SK-N-SH (cell line): ENCODE measurements around the gene SPIB. TPM values are rescaled to one million over a fixed set of nuclear protein-coding genes. Genes with fewer than 3 reads are reported as not detected.

Experiments used
- CTCF ChIA-PET: fragments of 300-600, 350-600 bp; formaldehyde crosslinking; extraction: SDS; loops from one replicate; lab custom pipeline; 2021; lab: Yijun Ruan, JAX
- POLR2A ChIA-PET: fragments of 350-600 bp; sonication (Branson Sonifier 250); formaldehyde crosslinking; extraction: SDS; loops from one replicate; lab custom pipeline; 2020; ENCODE audit warnings: antibody characterized with exemption, inconsistent platforms; lab: Yijun Ruan, JAX
- DNase-seq: peaks from one replicate; pipeline ENCODE4 v3.0.0; 2012
- H2AFZ ChIP-seq: fragments of 200-600 bp; sonication (generic); 2 replicates; pipeline ENCODE4 v1.8.1; 2016; ENCODE audit warnings: antibody characterized with exemption, mild to moderate bottlenecking, low read depth
- H3F3A ChIP-seq: fragments of 200-600 bp; sonication (generic); replicated peaks from 2 replicates; pipeline ENCODE3; 2016; ENCODE audit warnings: antibody characterized with exemption, mild to moderate bottlenecking; ENCODE audit not compliant: insufficient read depth
- H3K27ac ChIP-seq, 2 experiments: fragments of 200-500 bp in 1 of 2; fragments of 200-600 bp in 1 of 2; sonication (Bioruptor generic) in 1 of 2; sonication (generic), shearing (Covaris generic) in 1 of 2; 2 replicates each; pipeline versions ENCODE4 v1.5.1 to v1.6.1; 2014 to 2016; ENCODE audit warnings: low read depth in 2 of 2, inconsistent platforms in 1 of 2, low read length in 1 of 2, mild to moderate bottlenecking in 1 of 2, mixed read lengths in 1 of 2
- H3K27me3 ChIP-seq: fragments of 200-600 bp; sonication (generic), shearing (Covaris generic); 2 replicates; pipeline ENCODE4 v1.6.1; 2016; ENCODE audit warnings: mixed run types; ENCODE audit not compliant: insufficient read depth
- H3K36me3 ChIP-seq, 2 experiments: fragments of 200-500 bp in 1 of 2; fragments of 200-600 bp in 1 of 2; sonication (Bioruptor generic) in 1 of 2; sonication (generic) in 1 of 2; replicated peaks in 1 of 2; 2 replicates each; pipeline versions ENCODE3 to v1.5.1; 2014 to 2016; ENCODE audit warnings: low read length in 1 of 2, mild to moderate bottlenecking in 1 of 2; ENCODE audit not compliant: insufficient read depth in 2 of 2, control insufficient read depth in 1 of 2
- H3K4me1 ChIP-seq, 2 experiments: fragments of 200-500 bp in 1 of 2; fragments of 200-600 bp in 1 of 2; sonication (Bioruptor generic) in 1 of 2; sonication (generic), shearing (Covaris generic) in 1 of 2; 2 replicates each; pipeline versions ENCODE4 v1.5.1 to v1.6.1; 2014 to 2016; ENCODE audit warnings: low read depth in 1 of 2, low read length in 1 of 2, mixed run types in 1 of 2; ENCODE audit not compliant: insufficient read depth in 2 of 2, control insufficient read depth in 1 of 2
- H3K4me2 ChIP-seq: fragments of 200-600 bp; sonication (generic), shearing (Covaris generic); 2 replicates; pipeline ENCODE4 v1.6.1; 2017; ENCODE audit warnings: mixed run types
- H3K4me3 ChIP-seq, 2 experiments: fragments of 200-500 bp in 1 of 2; fragments of 200-600 bp in 1 of 2; sonication (Bioruptor generic) in 1 of 2; sonication (generic), shearing (Covaris generic) in 1 of 2; 2 replicates each; pipeline versions ENCODE4 v1.5.1 to v1.8.1; 2014 to 2016; ENCODE audit warnings: low read depth in 2 of 2, inconsistent platforms in 1 of 2, low read length in 1 of 2, mild to moderate bottlenecking in 1 of 2, mixed read lengths in 1 of 2, moderate library complexity in 1 of 2
- H3K79me2 ChIP-seq: fragments of 200-600 bp; sonication (generic); 2 replicates; pipeline ENCODE4 v1.8.1; 2017; ENCODE audit warnings: mild to moderate bottlenecking; ENCODE audit not compliant: insufficient read depth
- H3K9ac ChIP-seq: fragments of 200-600 bp; sonication (generic); 2 replicates; pipeline ENCODE4 v1.6.1; 2017; ENCODE audit warnings: mixed run types
- H3K9me2 ChIP-seq: fragments of 200-600 bp; sonication (generic); 2 replicates; pipeline ENCODE4 v1.6.1; 2017; ENCODE audit warnings: mixed run types
- H3K9me3 ChIP-seq: fragments of 200-600 bp; sonication (generic); 2 replicates; pipeline ENCODE4 v1.6.1; 2017; ENCODE audit warnings: mixed run types, mild to moderate bottlenecking, moderate library complexity
- H4K20me1 ChIP-seq: fragments of 200-600 bp; sonication (generic); 2 replicates; pipeline ENCODE4 v1.6.1; 2017; ENCODE audit warnings: mild to moderate bottlenecking, mixed run types; ENCODE audit not compliant: insufficient read depth
- ELF1 ChIP-seq: IDR thresholded peaks from 2 replicates; pipeline ENCODE4 v1.4.0; 2012
- EP300 ChIP-seq, 2 experiments: IDR thresholded peaks; 2 replicates each; pipeline versions ENCODE4 v1.4.0 to v1.6.1; 2012; ENCODE audit warnings: borderline replicate concordance in 1 of 2, low read depth in 1 of 2, low read length in 1 of 2
- EZH2phosphoT487 ChIP-seq: fragments of 200-600 bp; sonication (generic); IDR thresholded peaks from 2 replicates; pipeline ENCODE4 v1.6.1; 2017; ENCODE audit warnings: low read depth, mixed run types, mild to moderate bottlenecking, antibody characterized with exemption, moderate library complexity, borderline replicate concordance
- FOSL2 ChIP-seq: IDR thresholded peaks from 2 replicates; pipeline ENCODE4 v1.4.0; 2012; ENCODE audit warnings: low read depth, mild to moderate bottlenecking, moderate library complexity, borderline replicate concordance
- IRF3 ChIP-seq: fragments of 150-350 bp; IDR thresholded peaks from 2 replicates; pipeline ENCODE4 v1.6.1; 2016; ENCODE audit warnings: mild to moderate bottlenecking, low read depth, low read length
- MEF2A ChIP-seq: IDR thresholded peaks from 2 replicates; pipeline ENCODE4 v1.4.0; 2012; ENCODE audit warnings: low read depth, borderline replicate concordance
- MXI1 ChIP-seq: IDR thresholded peaks from 2 replicates; pipeline ENCODE4 v1.6.1; 2012; ENCODE audit warnings: mild to moderate bottlenecking, low read depth, low read length, improper control_type of control experiment
- NFIC ChIP-seq: IDR thresholded peaks from 2 replicates; pipeline ENCODE4 v1.4.0; 2012; ENCODE audit warnings: borderline replicate concordance
- PBX3 ChIP-seq: IDR thresholded peaks from 2 replicates; pipeline ENCODE4; 2012
- RFX5 ChIP-seq: IDR thresholded peaks from 2 replicates; pipeline ENCODE4 v1.6.1; 2012; ENCODE audit warnings: mild to moderate bottlenecking, improper control_type of control experiment, low read length
- RXRA ChIP-seq: IDR thresholded peaks from 2 replicates; pipeline ENCODE4 v1.4.0; 2012; ENCODE audit warnings: low read depth, mild to moderate bottlenecking, borderline replicate concordance
- SIN3A ChIP-seq: IDR thresholded peaks from 2 replicates; pipeline ENCODE4 v1.6.1; 2012; ENCODE audit warnings: low read depth, mild to moderate bottlenecking, low read length, moderate library complexity, borderline replicate concordance
- SMC3 ChIP-seq: IDR thresholded peaks from 2 replicates; pipeline ENCODE4 v1.6.1; 2012; ENCODE audit warnings: low read depth, low read length, improper control_type of control experiment
- TAF1 ChIP-seq: IDR thresholded peaks from 2 replicates; pipeline ENCODE4 v1.6.1; 2012; ENCODE audit warnings: low read depth, mild to moderate bottlenecking, low read length, moderate library complexity, borderline replicate concordance
- TCF12 ChIP-seq: IDR thresholded peaks from 2 replicates; pipeline ENCODE4 v1.4.0; 2012
- TEAD4 ChIP-seq: IDR thresholded peaks from 2 replicates; pipeline ENCODE4 v1.4.0; 2012; ENCODE audit warnings: mild to moderate bottlenecking, borderline replicate concordance; ENCODE audit not compliant: insufficient read depth
- YY1 ChIP-seq: IDR thresholded peaks from 2 replicates; pipeline ENCODE4 v1.4.0; 2012; ENCODE audit warnings: low read depth, mild to moderate bottlenecking
- ZBTB33 ChIP-seq: IDR thresholded peaks from 2 replicates; pipeline ENCODE4 v1.4.0; 2012; ENCODE audit warnings: low read depth, borderline replicate concordance
- WGBS: methylation state at CpG from one replicate; pipeline ENCODE4 v1.1.6; 2017; ENCODE audit warnings: low lambda C conversion rate; 5-methylcytosine and 5-hydroxymethylcytosine counted together
- polyA plus RNA-seq, 3 experiments: library from polyadenylated mRNA; depleted of rRNA; stranded (reverse); fragments of >200 nt; gene quantifications; 2 replicates each; pipeline ENCODE4 v1.2.3, GENCODE V29; 2012
- TF ChIP-seq, protein P1 (sequence below): IDR thresholded peaks from 2 replicates; pipeline ENCODE4 v1.6.1; 2012; ENCODE audit warnings: mild to moderate bottlenecking, low read depth, low read length, moderate library complexity

The SPIB gene
- polyA plus RNA-seq, 1 of the 3 experiments (the other 2 are of a cell fraction), result not detected

DNA sequence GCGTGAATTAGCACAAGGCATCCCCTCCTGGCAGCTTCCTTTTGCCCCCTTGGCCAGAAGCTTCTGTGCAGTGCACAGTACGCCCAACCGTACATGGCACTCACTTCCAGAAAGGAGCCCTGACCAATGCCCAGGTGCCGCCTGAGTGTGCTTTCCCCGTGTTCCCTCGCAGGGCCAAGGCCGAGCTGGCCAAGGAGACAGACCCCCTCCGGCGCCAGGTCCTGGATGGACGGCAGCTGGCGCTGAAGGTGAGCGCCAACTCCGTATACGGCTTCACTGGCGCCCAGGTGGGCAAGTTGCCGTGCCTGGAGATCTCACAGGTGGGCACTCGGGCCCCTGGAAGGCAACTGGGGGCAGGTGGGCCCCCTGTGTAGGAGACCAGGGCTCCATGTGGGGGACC lies 9.4 kb upstream of the SPIB start:
- Histone ChIP-seq H3K9me2 (no peaks in the 10 kb centered on the region), H4K20me1 (no peaks in the 10 kb centered on the region), H3K36me3 (no peaks in the 10 kb centered on the region), H3K27ac (no peak overlapping the region), H3K9me3 (no peaks in the 10 kb centered on the region), H3K9ac (no peak overlapping the region), H3K4me3 (no peak overlapping the region), H3K4me2 (no peak overlapping the region), H3F3A (no peaks in the 10 kb centered on the region), H3K79me2 (no peaks in the 10 kb centered on the region), H3K27me3 (no peaks in the 10 kb centered on the region), H3K4me1 (no peaks in the 10 kb centered on the region), H2AFZ (no peak overlapping the region)
- TF ChIP-seq SMC3 (no peak), TEAD4 (no peak), IRF3 (no peak), TAF1 (no peak), MEF2A (no peak), RXRA (no peak), SIN3A (no peak), FOSL2 (no peak), MXI1 (no peak)
- TF ChIP-seq, protein P1, sequence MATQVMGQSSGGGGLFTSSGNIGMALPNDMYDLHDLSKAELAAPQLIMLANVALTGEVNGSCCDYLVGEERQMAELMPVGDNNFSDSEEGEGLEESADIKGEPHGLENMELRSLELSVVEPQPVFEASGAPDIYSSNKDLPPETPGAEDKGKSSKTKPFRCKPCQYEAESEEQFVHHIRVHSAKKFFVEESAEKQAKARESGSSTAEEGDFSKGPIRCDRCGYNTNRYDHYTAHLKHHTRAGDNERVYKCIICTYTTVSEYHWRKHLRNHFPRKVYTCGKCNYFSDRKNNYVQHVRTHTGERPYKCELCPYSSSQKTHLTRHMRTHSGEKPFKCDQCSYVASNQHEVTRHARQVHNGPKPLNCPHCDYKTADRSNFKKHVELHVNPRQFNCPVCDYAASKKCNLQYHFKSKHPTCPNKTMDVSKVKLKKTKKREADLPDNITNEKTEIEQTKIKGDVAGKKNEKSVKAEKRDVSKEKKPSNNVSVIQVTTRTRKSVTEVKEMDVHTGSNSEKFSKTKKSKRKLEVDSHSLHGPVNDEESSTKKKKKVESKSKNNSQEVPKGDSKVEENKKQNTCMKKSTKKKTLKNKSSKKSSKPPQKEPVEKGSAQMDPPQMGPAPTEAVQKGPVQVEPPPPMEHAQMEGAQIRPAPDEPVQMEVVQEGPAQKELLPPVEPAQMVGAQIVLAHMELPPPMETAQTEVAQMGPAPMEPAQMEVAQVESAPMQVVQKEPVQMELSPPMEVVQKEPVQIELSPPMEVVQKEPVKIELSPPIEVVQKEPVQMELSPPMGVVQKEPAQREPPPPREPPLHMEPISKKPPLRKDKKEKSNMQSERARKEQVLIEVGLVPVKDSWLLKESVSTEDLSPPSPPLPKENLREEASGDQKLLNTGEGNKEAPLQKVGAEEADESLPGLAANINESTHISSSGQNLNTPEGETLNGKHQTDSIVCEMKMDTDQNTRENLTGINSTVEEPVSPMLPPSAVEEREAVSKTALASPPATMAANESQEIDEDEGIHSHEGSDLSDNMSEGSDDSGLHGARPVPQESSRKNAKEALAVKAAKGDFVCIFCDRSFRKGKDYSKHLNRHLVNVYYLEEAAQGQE, result no peak
- POLR2A ChIA-PET, result no interaction called here
- CTCF ChIA-PET, result interaction anchor here (2.7 kb wide), 1 partner anchor 41 kb away, joined by 9 read pairs; no protein-coding TSS in a partner anchor
- DNase-seq, result no peak
- WGBS, result 96% methylated on average over 10 of the region's 17 CpGs

DNA sequence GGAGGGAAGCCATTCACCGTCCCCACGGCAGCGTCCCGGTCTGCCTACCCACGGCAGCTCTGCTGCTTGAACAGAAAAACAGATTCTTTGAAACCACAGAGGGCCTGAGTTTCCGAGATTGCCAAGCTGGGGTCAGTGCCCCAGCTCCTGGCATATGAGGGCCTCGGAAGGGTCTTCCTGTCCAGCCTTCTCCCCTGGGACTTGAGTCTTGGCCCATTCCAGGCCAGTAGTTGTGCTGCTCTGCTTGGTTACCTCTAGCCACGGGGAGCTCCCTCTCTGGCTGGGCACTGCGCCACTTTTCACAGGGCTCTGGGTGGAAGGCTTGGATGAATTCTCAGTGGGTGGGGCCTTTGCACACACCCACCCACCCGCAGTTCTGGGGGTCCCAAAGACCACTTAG lies 8.6 kb upstream of the SPIB start:
- H3K27me3 ChIP-seq, result no peaks in the 10 kb centered on the region
- no peaks in the 10 kb centered on the region for H3F3A ChIP-seq
- no peak for DNase-seq
- H3K27ac ChIP-seq, result no peak overlapping the region
- H2AFZ ChIP-seq, result no peak overlapping the region
- ChIA-PET CTCF (interaction anchor here (0.6 to 2.7 kb wide), 2 partner anchors 41 to 146 kb away, joined by 3 to 9 read pairs; no protein-coding TSS in a partner anchor), POLR2A (no interaction called here)
- H3K9me2 ChIP-seq, result no peaks in the 10 kb centered on the region
- H3K9me3 ChIP-seq, result no peaks in the 10 kb centered on the region
- no peak overlapping the region for H3K4me2 ChIP-seq
- H4K20me1 ChIP-seq, result no peaks in the 10 kb centered on the region
- no peaks in the 10 kb centered on the region for H3K36me3 ChIP-seq
- WGBS, result 85% methylated on average over 9 of the region's 10 CpGs
- no peaks in the 10 kb centered on the region; a peak in 1 of 4 replicates for H3K4me1 ChIP-seq
- H3K79me2 ChIP-seq, result no peaks in the 10 kb centered on the region
- H3K9ac ChIP-seq, result no peak overlapping the region
- H3K4me3 ChIP-seq, result no peak overlapping the region
- TF ChIP-seq NFIC, result no peak
- no peak for TF ChIP-seq RFX5
- TF ChIP-seq EZH2phosphoT487, result no peak
- no peak for TF ChIP-seq ZBTB33
- no peak for TF ChIP-seq EP300 (IDR thresholded peaks at IDR 0.05; ENCODE audit: borderline replicate concordance in 1 of 2, low read depth in 1 of 2, low read length in 1 of 2)
- no peak for TF ChIP-seq SMC3
- no peak for TF ChIP-seq IRF3
- TF ChIP-seq ELF1, result no peak
- TF ChIP-seq TCF12, result no peak
- no peak for TF ChIP-seq PBX3
- no peak for TF ChIP-seq YY1
